Right lobe of liver (tissue), 6 donors: Measurements from ENCODE around the gene KCNK4. TPM values are rescaled to one million over a fixed set of nuclear protein-coding genes. Genes with fewer than 3 reads are reported as not detected.

Experiments used
- ATAC-seq, 4 donors: fragments of 200-7000 bp; cut with Tn5 transposase; one replicate each; pipeline ENCODE4 v1.9.1; 2020; ENCODE audit warnings: mild to moderate bottlenecking in 4 of 4, moderate library complexity in 4 of 4
- DNase-seq, 3 donors: peaks; one replicate each; pipeline ENCODE4 v3.0.0-alpha.2; 2020
- H3K27ac ChIP-seq, 3 donors: fragments of 200-600 bp; one replicate each; pipeline ENCODE4 v1.8.0; 2022
- H3K27me3 ChIP-seq, 2 donors: fragments of 200-600 bp; one replicate each; pipeline ENCODE4 v1.8.0; 2022
- H3K36me3 ChIP-seq, 4 donors: fragments of 200-600 bp; sonication (generic) in 1 of 4; one replicate each; pipeline versions ENCODE4 v1.5.1 to v1.8.0; 2017 to 2022; ENCODE audit warnings: control low read depth in 1 of 4
- H3K4me1 ChIP-seq, 4 donors: fragments of 200-600 bp; sonication (generic) in 1 of 4; one replicate each; pipeline versions ENCODE4 v1.5.1 to v1.8.0; 2017 to 2022; ENCODE audit warnings: control low read depth in 1 of 4
- H3K4me3 ChIP-seq, 3 donors: fragments of 200-600 bp; one replicate each; pipeline ENCODE4 v1.8.0; 2022
- H3K9me3 ChIP-seq, 4 donors: fragments of 200-600 bp; sonication (generic) in 1 of 4; one replicate each; pipeline versions ENCODE4 v1.5.1 to v1.8.0; 2017 to 2022; ENCODE audit warnings: control low read depth in 1 of 4
- CTCF ChIP-seq, 4 donors: fragments of 200-600 bp in 3 of 4; fragments of 450-650 bp in 1 of 4; IDR thresholded peaks; one replicate each; pipeline versions ENCODE4 v1.5.1 to v1.8.0; 2016 to 2022; ENCODE audit warnings: antibody characterized with exemption in 4 of 4, mild to moderate bottlenecking in 2 of 4
- POLR2A ChIP-seq: fragments of 450-650 bp; IDR thresholded peaks from one replicate; pipeline ENCODE4 v1.6.1; 2017; ENCODE audit warnings: antibody characterized with exemption, mild to moderate bottlenecking
- WGBS: methylation state at CpG from one replicate; pipeline ENCODE4 v1.1.6; 2018; ENCODE audit warnings: low coverage, low lambda C conversion rate; ENCODE audit not compliant: insufficient coverage; ENCODE audit errors: missing lambda C conversion rate; 5-methylcytosine and 5-hydroxymethylcytosine counted together
- intact Hi-C, 2 donors: fragments of 100-400 bp; cut with DNase I; formaldehyde crosslinking; loops; one replicate each; pipeline versions ENCODE4 v1.11.2 to v1.14.1; 2022
- total RNA-seq, 6 experiments: library from RNA; depleted of rRNA in 2 of 6; stranded (reverse); fragments of >200 nt in 2 of 6; fragmentation: NEBNext Ultra II Directional in 3 of 6; extraction: Animal tissue kit (Norgen Biotek cat#: 25700) in 3 of 6; gene quantifications; one replicate each; pipeline versions ENCODE4 v1.1.0 to v1.2.4, GENCODE V29; 2016 to 2023
- donor health status: DM: no; HTN: yes; CAD: no.
- donor health status: DM: no; HTN: no; CAD: no.
- donor health status: DM: no; HTN: no; CAD: no.
- donor health status: DM: no; HTN: yes; CAD: no.
- donor health status: DM: no; HTN: yes; CAD: no.

Gene KCNK4
- total RNA-seq, 6 experiments from 2014 or later = not detected

GRCh38 chr11:64246871-64247728 lies 44.0 kb upstream of the KCNK4 start, which contains the start of gene PPP1R14B:
Gene PPP1R14B (minus strand): TSS chr11:64246943. CDS start chr11:64246673, 270 bp downstream.
- peaks cover 0 to 33% (median 16%) of the 10 kb centered on the region in 4 donors for H3K4me1 ChIP-seq
- WGBS = 0% methylated on average over 4 of the region's 74 CpGs
- intact Hi-C loops = no loop called here

DNA sequence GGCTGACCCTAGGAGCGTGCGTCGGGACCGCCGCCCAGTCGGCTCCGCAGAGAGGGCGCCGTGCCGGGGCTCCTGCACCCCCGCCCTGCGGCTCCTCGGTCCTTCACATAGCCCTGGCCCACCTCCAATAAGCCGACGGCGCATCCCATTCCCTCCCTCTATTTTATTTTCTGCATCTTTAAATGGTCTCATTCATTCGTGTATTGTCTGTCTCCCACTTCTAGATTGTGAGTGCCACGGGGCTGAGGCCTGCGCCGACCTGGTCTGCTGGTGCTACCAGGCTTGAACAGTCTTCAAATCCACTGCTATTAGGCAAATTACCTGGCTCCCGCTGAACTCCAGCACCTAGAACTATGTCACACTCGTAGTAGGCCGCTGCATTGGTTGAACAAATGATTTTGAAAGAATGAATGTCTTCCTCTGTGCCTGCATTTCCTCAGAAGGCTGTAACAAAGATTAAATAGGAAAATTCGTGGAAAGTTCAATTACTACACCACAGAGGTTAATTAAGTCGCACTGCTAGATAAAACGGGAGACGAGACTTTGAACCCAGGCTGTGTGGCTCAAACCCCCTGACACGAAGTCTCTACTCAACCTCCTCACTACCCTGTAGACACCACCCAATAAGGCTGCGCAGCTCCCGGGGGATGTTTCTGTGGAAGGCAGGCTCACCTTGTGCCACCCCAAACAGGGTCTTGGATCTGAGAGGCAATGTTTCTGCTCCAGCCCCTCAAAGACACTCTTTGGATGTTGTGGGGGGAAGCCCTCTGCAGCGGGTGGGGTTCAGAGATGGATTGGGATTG lies 43.2 kb upstream of the KCNK4 start:
- peaks cover 0 to 27% (median 12%) of the 10 kb centered on the region in 4 donors for H3K4me1 ChIP-seq
- DNase-seq (no peak), ATAC-seq (peak in 2 of 4 donors; percentile 0 to 1)
- H3K9me3 ChIP-seq = no peaks in the 10 kb centered on the region
- peaks cover 0 to 5% (median 2%) of the 10 kb centered on the region in 4 donors for H3K36me3 ChIP-seq
- peak overlapping the region; percentile 46 to 80 (median 48) for H3K27ac ChIP-seq
- no peaks in the 10 kb centered on the region for H3K27me3 ChIP-seq
- TF ChIP-seq POLR2A (no peak), CTCF (IDR thresholded peaks at IDR 0.05) (no peak)
- WGBS = 35% methylated on average over 17 of the region's 31 CpGs
- H3K4me3 ChIP-seq = peak overlapping the region; percentile 61 to 76 (median 69)
- intact Hi-C loops = no loop called here

More at GRCh38 chr11:64246871-64247728, 44.0 kb upstream of the KCNK4 start, which contains the start of gene PPP1R14B:
- no peaks in the 10 kb centered on the region for H3K9me3 ChIP-seq
- no peaks in the 10 kb centered on the region for H3K27me3 ChIP-seq
- DNase-seq = peak; percentile 91 to 93 (median 92)
- peak within 1 kb of the TSS; percentile 46 to 80 (median 48) for H3K27ac ChIP-seq
- ATAC-seq = peak; percentile 58 to 73 (median 70)
- TF ChIP-seq POLR2A (peak; percentile 21), CTCF (IDR thresholded peaks at IDR 0.05) (peak in 3 of 4 donors; percentile 15 to 25 (median 19))
- H3K4me3 ChIP-seq = peak within 1 kb of the TSS; percentile 74 to 76 (median 75)
- H3K36me3 ChIP-seq = peaks cover 0 to 5% (median 2%) of the 10 kb centered on the region in 4 donors

DNA sequence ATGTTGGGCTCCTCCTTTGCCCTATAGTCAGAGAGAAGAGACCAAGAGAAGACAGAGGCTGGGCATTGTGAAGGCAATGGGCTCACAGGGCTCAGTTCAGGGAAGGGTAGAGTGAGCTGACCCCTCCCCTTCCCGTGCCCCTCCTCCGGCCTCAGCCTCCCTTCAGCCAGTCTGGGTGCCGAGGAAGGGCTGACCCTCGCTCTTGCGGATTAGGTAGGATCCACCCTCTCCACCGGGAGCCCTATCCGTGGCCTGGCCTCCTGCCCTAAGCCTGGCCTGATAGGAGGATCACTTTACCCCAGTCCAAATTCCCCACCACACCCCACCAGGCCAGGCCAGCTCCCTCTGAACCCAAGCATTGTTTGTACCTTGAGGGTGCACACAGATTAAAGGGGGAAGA lies 42.5 kb upstream of the KCNK4 start:
- Histone ChIP-seq H3K4me1 (peaks cover 0 to 27% (median 12%) of the 10 kb centered on the region in 4 donors), H3K4me3 (no peak overlapping the region), H3K36me3 (peaks cover 0 to 4% (median 2%) of the 10 kb centered on the region in 4 donors), H3K27me3 (no peaks in the 10 kb centered on the region), H3K9me3 (no peaks in the 10 kb centered on the region), H3K27ac (no peak overlapping the region)
- WGBS = 73% methylated on average over 3 of the region's 7 CpGs
- no peak for DNase-seq
- intact Hi-C loops = no loop called here
- no peak for TF ChIP-seq POLR2A
- TF ChIP-seq CTCF (IDR thresholded peaks at IDR 0.05) = no peak
- ATAC-seq = no peak

DNA sequence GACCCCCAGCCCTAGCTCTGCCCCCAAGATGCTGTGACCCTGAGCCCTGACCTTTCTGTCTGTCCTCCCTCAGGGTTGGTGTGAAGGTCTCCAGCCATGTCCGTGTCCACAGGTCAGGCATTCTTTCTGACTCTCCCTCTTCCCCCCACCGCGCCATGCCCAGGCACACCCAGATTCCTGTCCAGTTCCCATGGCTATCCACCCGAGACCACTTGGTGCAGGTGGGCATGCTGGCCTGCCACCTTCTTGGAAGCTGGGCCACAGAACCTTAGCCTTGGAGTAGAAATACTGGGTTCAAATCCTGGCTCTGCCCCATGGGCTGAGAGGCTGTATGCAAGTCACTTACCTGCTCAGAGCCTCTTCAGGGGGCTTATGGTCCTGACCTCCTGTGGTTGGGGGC lies 42.1 kb upstream of the KCNK4 start:
- H3K27me3 ChIP-seq = no peaks in the 10 kb centered on the region
- 60% methylated on average over 1 of the region's 4 CpGs for WGBS
- H3K4me1 ChIP-seq = peaks cover 0 to 27% (median 12%) of the 10 kb centered on the region in 4 donors
- TF ChIP-seq CTCF (IDR thresholded peaks at IDR 0.05) = no peak
- TF ChIP-seq POLR2A = no peak
- H3K4me3 ChIP-seq = no peak overlapping the region
- no peak for ATAC-seq
- H3K27ac ChIP-seq = no peak overlapping the region
- intact Hi-C loops = no loop called here
- DNase-seq = no peak
- H3K36me3 ChIP-seq = no peaks in the 10 kb centered on the region
- H3K9me3 ChIP-seq = no peaks in the 10 kb centered on the region
